Thyroid gland (tissue), 4 donors: ENCODE data around the gene KLHL36.

Source experiments
- POLR2A ChIP-seq, 2 donors: fragments of 450-650 bp; IDR thresholded peaks; one replicate each; pipeline ENCODE4 v1.6.1; 2017; ENCODE audit warnings: antibody characterized with exemption in 2 of 2, mild to moderate bottlenecking in 2 of 2, moderate library complexity in 1 of 2
- TF ChIP-seq, protein P1 (sequence below), 6 experiments: fragments of 200-600 bp in 3 of 6; fragments of 450-650 bp in 3 of 6; sonication (generic) in 3 of 6; IDR thresholded peaks; one replicate each; pipeline ENCODE4 v1.5.1; 2016 to 2019; ENCODE audit warnings: antibody characterized with exemption in 6 of 6, mild to moderate bottlenecking in 2 of 6, inconsistent platforms in 1 of 6, moderate library complexity in 1 of 6

DNA sequence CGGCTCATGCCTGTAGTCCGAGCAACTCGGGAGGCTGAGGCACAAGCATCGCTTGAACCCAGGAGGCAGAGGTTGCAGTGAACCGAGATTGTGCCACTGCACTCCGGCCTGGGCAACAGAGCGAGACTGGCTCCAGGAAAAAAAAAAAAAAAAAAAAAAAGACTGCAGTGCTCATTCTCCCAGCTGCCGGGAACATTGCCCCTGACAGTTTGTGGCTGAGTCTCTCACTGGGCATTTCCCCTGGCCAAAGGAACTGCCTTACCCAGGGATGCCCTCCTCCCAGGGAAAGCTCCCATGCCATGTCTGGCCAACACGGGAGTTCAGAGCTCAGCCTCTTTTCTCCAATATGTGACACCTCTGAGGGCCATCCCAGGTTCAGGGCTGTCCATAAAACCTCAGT is 30.2 kb downstream of the KLHL36 start:
- TF ChIP-seq, protein P1, sequence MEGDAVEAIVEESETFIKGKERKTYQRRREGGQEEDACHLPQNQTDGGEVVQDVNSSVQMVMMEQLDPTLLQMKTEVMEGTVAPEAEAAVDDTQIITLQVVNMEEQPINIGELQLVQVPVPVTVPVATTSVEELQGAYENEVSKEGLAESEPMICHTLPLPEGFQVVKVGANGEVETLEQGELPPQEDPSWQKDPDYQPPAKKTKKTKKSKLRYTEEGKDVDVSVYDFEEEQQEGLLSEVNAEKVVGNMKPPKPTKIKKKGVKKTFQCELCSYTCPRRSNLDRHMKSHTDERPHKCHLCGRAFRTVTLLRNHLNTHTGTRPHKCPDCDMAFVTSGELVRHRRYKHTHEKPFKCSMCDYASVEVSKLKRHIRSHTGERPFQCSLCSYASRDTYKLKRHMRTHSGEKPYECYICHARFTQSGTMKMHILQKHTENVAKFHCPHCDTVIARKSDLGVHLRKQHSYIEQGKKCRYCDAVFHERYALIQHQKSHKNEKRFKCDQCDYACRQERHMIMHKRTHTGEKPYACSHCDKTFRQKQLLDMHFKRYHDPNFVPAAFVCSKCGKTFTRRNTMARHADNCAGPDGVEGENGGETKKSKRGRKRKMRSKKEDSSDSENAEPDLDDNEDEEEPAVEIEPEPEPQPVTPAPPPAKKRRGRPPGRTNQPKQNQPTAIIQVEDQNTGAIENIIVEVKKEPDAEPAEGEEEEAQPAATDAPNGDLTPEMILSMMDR (IDR thresholded peaks at IDR 0.05), result no peak
- no peak for TF ChIP-seq POLR2A (IDR thresholded peaks at IDR 0.05)
